ENCODE data around the gene KHSRP. TPM values are rescaled to one million over a fixed set of nuclear protein-coding genes. Genes with fewer than 3 reads are reported as not detected.

The KHSRP gene
- total and polyA plus RNA-seq, 7 donors = 63.9 to 232 (median 94.6) TPM

GRCh38 chr19:6415591-6416190 is 8.9 kb downstream of the KHSRP start:
- intact Hi-C loops (cut with DNase I) = no loop called here
- no peaks in the 10 kb centered on the region for H3K9me3 ChIP-seq
- peaks cover 0 to 15% (median 9%) of the 10 kb centered on the region in 4 donors for H3K4me1 ChIP-seq
- 95 to 96% methylated on average over 32 of the region's 32 CpGs for WGBS, 2 donors
- H3K4me3 ChIP-seq = no peak overlapping the region
- TF ChIP-seq CTCF (IDR thresholded peaks at IDR 0.05) (no peak), POLR2A (IDR thresholded peaks at IDR 0.05) (no peak), POLR2AphosphoS5 (IDR thresholded peaks at IDR 0.05) (no peak), EP300 (IDR thresholded peaks at IDR 0.05) (no peak)
- no peaks in the 10 kb centered on the region for H3K27me3 ChIP-seq
- peaks cover 55 to 69% (median 67%) of the 10 kb centered on the region in 4 donors for H3K36me3 ChIP-seq
- DNase-seq = peak; percentile 66
- H3K27ac ChIP-seq = no peak overlapping the region

GRCh38 chr19:6414793-6415590 is 9.6 kb downstream of the KHSRP start:
- intact Hi-C loops (cut with DNase I) = no loop called here
- TF ChIP-seq POLR2A (IDR thresholded peaks at IDR 0.05) = no peak
- no peak for TF ChIP-seq POLR2AphosphoS5 (IDR thresholded peaks at IDR 0.05)
- TF ChIP-seq EP300 (IDR thresholded peaks at IDR 0.05) = no peak
- no peak for TF ChIP-seq CTCF (IDR thresholded peaks at IDR 0.05)
- 93 to 95% methylated on average over 47 of the region's 47 CpGs for WGBS, 2 donors
- peaks cover 0 to 15% (median 9%) of the 10 kb centered on the region in 4 donors for H3K4me1 ChIP-seq
- peaks cover 54 to 62% (median 61%) of the 10 kb centered on the region in 4 donors for H3K36me3 ChIP-seq
- DNase-seq = no peak
- H3K4me3 ChIP-seq = no peak overlapping the region
- no peak overlapping the region for H3K27ac ChIP-seq
- H3K27me3 ChIP-seq = no peaks in the 10 kb centered on the region
- H3K9me3 ChIP-seq = no peaks in the 10 kb centered on the region

GRCh38 chr19:6413721-6414643 is 10.6 kb downstream of the KHSRP start:
- no peak for DNase-seq
- peak overlapping the region; percentile 19 to 48 (median 42) for H3K27ac ChIP-seq
- 80 to 83% methylated on average over 42 of the region's 42 CpGs for WGBS, 2 donors
- H3K36me3 ChIP-seq = peaks cover 44 to 52% (median 51%) of the 10 kb centered on the region in 4 donors
- TF ChIP-seq POLR2AphosphoS5 (IDR thresholded peaks at IDR 0.05) (no peak), POLR2A (IDR thresholded peaks at IDR 0.05) (no peak)
- H3K27me3 ChIP-seq = no peaks in the 10 kb centered on the region
- H3K4me1 ChIP-seq = peaks cover 0 to 15% (median 9%) of the 10 kb centered on the region in 4 donors
- no peaks in the 10 kb centered on the region for H3K9me3 ChIP-seq
- H3K4me3 ChIP-seq = no peak overlapping the region
- intact Hi-C loops (cut with DNase I) = no loop called here

- no peak for DNase-seq
- H3K27ac ChIP-seq = peak overlapping the region in 3 of 4 donors; percentile 37 to 48 (median 46)
- no peaks in the 10 kb centered on the region for H3K9me3 ChIP-seq
- H3K4me1 ChIP-seq = peaks cover 0 to 15% (median 9%) of the 10 kb centered on the region in 4 donors
- H3K4me3 ChIP-seq = no peak overlapping the region
- intact Hi-C loops (cut with DNase I) = no loop called here
- WGBS, 2 donors = 28 to 58% methylated on average over 10 of the region's 10 CpGs
- no peaks in the 10 kb centered on the region for H3K27me3 ChIP-seq
- TF ChIP-seq EP300 (IDR thresholded peaks at IDR 0.05) (no peak), CTCF (IDR thresholded peaks at IDR 0.05) (no peak), POLR2A (IDR thresholded peaks at IDR 0.05) (no peak), POLR2AphosphoS5 (IDR thresholded peaks at IDR 0.05) (no peak)
- peaks cover 37 to 45% (median 44%) of the 10 kb centered on the region in 4 donors for H3K36me3 ChIP-seq
These were observed 11.3 kb downstream of the KHSRP start for GRCh38 chr19:6413291-6413690.
